ENCODE measurements around the gene ETNK2.
"Not testable (repeated sequence)": the region's sequence is repeated elsewhere in the genome, so short reads cannot be mapped to it uniquely, and the experiment has no call there.

ETNK2 gene

GRCh38 chr1:204125759-204126351, 26.0 kb downstream of the ETNK2 start:
- DNase-seq: no peak

GRCh38 chr1:204124639-204125038, 27.2 kb downstream of the ETNK2 start:
- no peak for DNase-seq

GRCh38 chr1:204123376-204123775, 28.5 kb downstream of the ETNK2 start:
- DNase-seq: no peak

GRCh38 chr1:204121840-204122555, 29.8 kb downstream of the ETNK2 start:
- no peak for DNase-seq

- no peak for DNase-seq
These were observed 35.3 kb downstream of the ETNK2 start for GRCh38 chr1:204116539-204116938.

- no peak for DNase-seq
These were observed 36.7 kb downstream of the ETNK2 start for GRCh38 chr1:204115116-204115515.

- no peak for DNase-seq
These were observed 37.2 kb downstream of the ETNK2 start for GRCh38 chr1:204114606-204115005.

GRCh38 chr1:204113896-204114295, 37.9 kb downstream of the ETNK2 start:
- no peak for DNase-seq

- no peak for DNase-seq
These were observed 38.7 kb downstream of the ETNK2 start for GRCh38 chr1:204112876-204113730.

- DNase-seq: no peak
These were observed 40.8 kb downstream of the ETNK2 start for GRCh38 chr1:204110894-204111633.

GRCh38 chr1:204108312-204109141, 43.3 kb downstream of the ETNK2 start:
- peak; percentile 30 to 47 for DNase-seq

- no peak for DNase-seq
These were observed 44.0 kb downstream of the ETNK2 start for GRCh38 chr1:204107892-204108291.

GRCh38 chr1:204106825-204107224, 45.0 kb downstream of the ETNK2 start:
- DNase-seq: no peak

- DNase-seq: no peak
These were observed 46.7 kb downstream of the ETNK2 start for GRCh38 chr1:204105131-204105515.

GRCh38 chr1:204104331-204105130, 47.3 kb downstream of the ETNK2 start:
- DNase-seq: no peak

- DNase-seq: no peak
These were observed 48.5 kb downstream of the ETNK2 start for GRCh38 chr1:204103431-204103741.

GRCh38 chr1:204102739-204103430, 49.0 kb downstream of the ETNK2 start:
- no peak for DNase-seq

- peak in 1 of 2 experiments; percentile 42 for DNase-seq
These were observed 49.7 kb downstream of the ETNK2 start for GRCh38 chr1:204102029-204102611.

- DNase-seq: not testable (repeated sequence)
These were observed 52.1 kb downstream of the ETNK2 start for GRCh38 chr1:204099754-204100153.

GRCh38 chr1:204098683-204099082, 53.2 kb downstream of the ETNK2 start:
- DNase-seq: no peak
